ENCODE measurements around the gene GPR55. TPM values are rescaled to one million over a fixed set of nuclear protein-coding genes. Genes with fewer than 3 reads are reported as not detected.
"Not testable (repeated sequence)": the region's sequence is repeated elsewhere in the genome, so short reads cannot be mapped to it uniquely, and the experiment has no call there.

The GPR55 gene
- total and polyA plus RNA-seq, 12 donors = 0.07 to 0.24 (median 0.14) TPM; not detected in 7

DNA sequence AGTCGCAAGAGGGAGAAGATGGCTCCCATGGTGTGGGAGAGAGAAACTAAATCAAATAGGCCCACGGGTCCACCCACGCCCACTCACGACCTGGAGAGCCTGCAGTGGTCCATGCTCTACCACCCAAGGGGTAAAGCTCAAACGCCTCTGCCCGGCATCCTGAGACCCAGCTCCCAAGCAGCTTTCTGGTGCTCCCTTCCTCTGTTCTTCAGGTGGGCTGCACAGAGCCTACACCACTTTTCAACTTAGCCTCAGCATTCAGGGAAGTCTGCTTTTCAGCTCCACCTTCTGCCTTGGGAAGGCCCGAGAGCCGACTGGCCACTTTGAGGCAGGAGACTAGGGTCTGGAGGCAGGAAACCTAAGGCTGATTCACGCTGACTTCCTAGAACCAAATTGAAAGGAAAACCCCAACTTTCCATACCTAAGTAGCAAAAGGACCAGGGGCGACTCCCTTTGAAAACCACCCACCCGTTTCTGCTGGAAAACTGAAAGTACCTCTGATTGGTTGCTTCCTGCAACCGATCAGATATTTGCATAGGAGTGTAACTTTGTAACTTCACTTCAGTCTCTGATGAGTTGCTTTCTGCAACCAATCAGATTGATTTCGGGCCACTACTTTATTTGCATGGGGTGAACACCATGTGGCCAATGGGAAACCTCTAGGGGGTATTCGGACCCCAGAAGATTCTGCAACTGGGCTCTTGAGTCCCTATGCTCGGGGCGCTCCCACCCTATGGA lies 44.0 kb upstream of the GPR55 start:
- 74 to 80% (median 77%) methylated on average over 14 to 16 of the region's 16 CpGs for WGBS, 4 donors
- intact Hi-C loops (cut with DNase I) = no loop called here
- H3K9me3 ChIP-seq (replicated peaks in 1 of 3) = no peaks in the 10 kb centered on the region
- H3K36me3 ChIP-seq (replicated peaks in 1 of 2) = no peaks in the 10 kb centered on the region
- TF ChIP-seq, protein P1, sequence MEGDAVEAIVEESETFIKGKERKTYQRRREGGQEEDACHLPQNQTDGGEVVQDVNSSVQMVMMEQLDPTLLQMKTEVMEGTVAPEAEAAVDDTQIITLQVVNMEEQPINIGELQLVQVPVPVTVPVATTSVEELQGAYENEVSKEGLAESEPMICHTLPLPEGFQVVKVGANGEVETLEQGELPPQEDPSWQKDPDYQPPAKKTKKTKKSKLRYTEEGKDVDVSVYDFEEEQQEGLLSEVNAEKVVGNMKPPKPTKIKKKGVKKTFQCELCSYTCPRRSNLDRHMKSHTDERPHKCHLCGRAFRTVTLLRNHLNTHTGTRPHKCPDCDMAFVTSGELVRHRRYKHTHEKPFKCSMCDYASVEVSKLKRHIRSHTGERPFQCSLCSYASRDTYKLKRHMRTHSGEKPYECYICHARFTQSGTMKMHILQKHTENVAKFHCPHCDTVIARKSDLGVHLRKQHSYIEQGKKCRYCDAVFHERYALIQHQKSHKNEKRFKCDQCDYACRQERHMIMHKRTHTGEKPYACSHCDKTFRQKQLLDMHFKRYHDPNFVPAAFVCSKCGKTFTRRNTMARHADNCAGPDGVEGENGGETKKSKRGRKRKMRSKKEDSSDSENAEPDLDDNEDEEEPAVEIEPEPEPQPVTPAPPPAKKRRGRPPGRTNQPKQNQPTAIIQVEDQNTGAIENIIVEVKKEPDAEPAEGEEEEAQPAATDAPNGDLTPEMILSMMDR (IDR thresholded peaks at IDR 0.05) = no peak
- no peak for TF ChIP-seq POLR2A (IDR thresholded peaks at IDR 0.05)
- no peak overlapping the region for H3K27ac ChIP-seq
- peak in 1 of 7 donors; percentile 33 for DNase-seq
- H3K4me1 ChIP-seq (replicated peaks in 1 of 2) = no peaks in the 10 kb centered on the region
- no peaks in the 10 kb centered on the region for H3K27me3 ChIP-seq
- H3K4me3 ChIP-seq = no peak overlapping the region

DNA sequence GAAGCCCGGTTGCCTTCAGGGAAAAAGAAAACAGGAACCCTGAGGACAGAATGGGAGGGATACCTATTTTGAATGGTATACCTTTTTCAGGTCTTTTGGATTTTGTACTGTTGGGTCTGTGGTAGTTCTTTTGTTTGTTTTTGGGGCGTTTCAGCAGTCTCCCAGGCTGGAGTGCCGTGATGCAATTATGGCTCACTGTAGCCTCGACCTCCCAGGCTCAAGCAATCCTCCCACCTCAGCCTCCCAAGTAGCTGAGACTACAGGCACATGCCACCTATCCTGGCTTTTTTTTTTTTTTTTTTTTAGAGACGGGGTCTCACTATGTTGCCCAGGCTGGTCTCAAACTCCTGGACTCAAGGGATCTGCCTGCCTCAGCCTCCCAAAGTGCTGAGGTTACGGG lies 43.3 kb upstream of the GPR55 start:
- H3K27ac ChIP-seq; H3K27me3 ChIP-seq; intact Hi-C loops (cut with DNase I); H3K4me3 ChIP-seq; H3K9me3 ChIP-seq (replicated peaks in 1 of 3); H3K36me3 ChIP-seq (replicated peaks in 1 of 2); H3K4me1 ChIP-seq (replicated peaks in 1 of 2): not testable (repeated sequence)
- 80 to 92% (median 89%) methylated on average over 4 to 6 of the region's 6 CpGs for WGBS, 4 donors
- DNase-seq = peak in 1 of 7 donors; percentile 2

GRCh38 chr2:230967113-230967512 lies 42.1 kb upstream of the GPR55 start:
- Histone ChIP-seq H3K36me3 (replicated peaks in 1 of 2) (no peaks in the 10 kb centered on the region), H3K27ac (no peak overlapping the region), H3K4me1 (replicated peaks in 1 of 2) (no peaks in the 10 kb centered on the region), H3K4me3 (no peak overlapping the region), H3K9me3 (replicated peaks in 1 of 3) (no peaks in the 10 kb centered on the region), H3K27me3 (no peaks in the 10 kb centered on the region)
- 49 to 81% (median 78%) methylated on average over 3 of the region's 3 CpGs for WGBS, 4 donors
- DNase-seq = no peak
- TF ChIP-seq, protein P1 (IDR thresholded peaks at IDR 0.05) = no peak
- TF ChIP-seq POLR2A (IDR thresholded peaks at IDR 0.05) = no peak
- intact Hi-C loops (cut with DNase I) = no loop called here

- WGBS, 4 donors = 91 to 95% (median 94%) methylated on average over 23 to 36 of the region's 36 CpGs
- DNase-seq = peak in 1 of 7 donors; percentile 7
- TF ChIP-seq, protein P1 (IDR thresholded peaks at IDR 0.05) = no peak
- no peak for TF ChIP-seq POLR2A (IDR thresholded peaks at IDR 0.05)
- H3K27ac ChIP-seq = no peak overlapping the region
- intact Hi-C loops (cut with DNase I) = no loop called here
- no peaks in the 10 kb centered on the region for H3K27me3 ChIP-seq
- no peaks in the 10 kb centered on the region for H3K36me3 ChIP-seq (replicated peaks in 1 of 2)
- H3K4me1 ChIP-seq (replicated peaks in 1 of 2) = no peaks in the 10 kb centered on the region
- no peaks in the 10 kb centered on the region for H3K9me3 ChIP-seq (replicated peaks in 1 of 3)
- H3K4me3 ChIP-seq = no peak overlapping the region
Observed at GRCh38 chr2:230964136-230964730, 39.2 kb upstream of the GPR55 start.
